Panc1 (cell line): ENCODE measurements around the gene LRRFIP2.

ENCODE experiments used
- CTCF ChIP-seq: fragments of 450-650 bp; IDR thresholded peaks from 2 replicates; pipeline ENCODE4 v1.5.1; 2017; ENCODE audit warnings: mild to moderate bottlenecking
- POLR2AphosphoS5 ChIP-seq: IDR thresholded peaks from 2 replicates; pipeline ENCODE4 v1.6.1; 2012; ENCODE audit warnings: mild to moderate bottlenecking, low read depth, low read length, moderate library complexity
- SIN3A ChIP-seq: IDR thresholded peaks from 2 replicates; pipeline ENCODE4 v1.6.1; 2012; ENCODE audit warnings: low read depth, mild to moderate bottlenecking, low read length, moderate library complexity, borderline replicate concordance; ENCODE audit not compliant: insufficient read depth
- TCF7L2 ChIP-seq: IDR thresholded peaks from 2 replicates; pipeline ENCODE4 v1.6.1; 2011; ENCODE audit warnings: mild to moderate bottlenecking, low read depth, low read length, inconsistent platforms
- TF ChIP-seq, protein P1 (sequence below), 2 experiments: IDR thresholded peaks; 2 replicates each; pipeline ENCODE4 v1.6.1; 2011 to 2012; ENCODE audit warnings: low read depth in 2 of 2, control low read depth in 1 of 2, low read length in 1 of 2, mild to moderate bottlenecking in 1 of 2, moderate library complexity in 1 of 2; ENCODE audit not compliant: insufficient read depth in 1 of 2

GRCh38 chr3:37099469-37099868 is 74.9 kb downstream of the LRRFIP2 start:
- no peak for TF ChIP-seq CTCF
- TF ChIP-seq, protein P1, sequence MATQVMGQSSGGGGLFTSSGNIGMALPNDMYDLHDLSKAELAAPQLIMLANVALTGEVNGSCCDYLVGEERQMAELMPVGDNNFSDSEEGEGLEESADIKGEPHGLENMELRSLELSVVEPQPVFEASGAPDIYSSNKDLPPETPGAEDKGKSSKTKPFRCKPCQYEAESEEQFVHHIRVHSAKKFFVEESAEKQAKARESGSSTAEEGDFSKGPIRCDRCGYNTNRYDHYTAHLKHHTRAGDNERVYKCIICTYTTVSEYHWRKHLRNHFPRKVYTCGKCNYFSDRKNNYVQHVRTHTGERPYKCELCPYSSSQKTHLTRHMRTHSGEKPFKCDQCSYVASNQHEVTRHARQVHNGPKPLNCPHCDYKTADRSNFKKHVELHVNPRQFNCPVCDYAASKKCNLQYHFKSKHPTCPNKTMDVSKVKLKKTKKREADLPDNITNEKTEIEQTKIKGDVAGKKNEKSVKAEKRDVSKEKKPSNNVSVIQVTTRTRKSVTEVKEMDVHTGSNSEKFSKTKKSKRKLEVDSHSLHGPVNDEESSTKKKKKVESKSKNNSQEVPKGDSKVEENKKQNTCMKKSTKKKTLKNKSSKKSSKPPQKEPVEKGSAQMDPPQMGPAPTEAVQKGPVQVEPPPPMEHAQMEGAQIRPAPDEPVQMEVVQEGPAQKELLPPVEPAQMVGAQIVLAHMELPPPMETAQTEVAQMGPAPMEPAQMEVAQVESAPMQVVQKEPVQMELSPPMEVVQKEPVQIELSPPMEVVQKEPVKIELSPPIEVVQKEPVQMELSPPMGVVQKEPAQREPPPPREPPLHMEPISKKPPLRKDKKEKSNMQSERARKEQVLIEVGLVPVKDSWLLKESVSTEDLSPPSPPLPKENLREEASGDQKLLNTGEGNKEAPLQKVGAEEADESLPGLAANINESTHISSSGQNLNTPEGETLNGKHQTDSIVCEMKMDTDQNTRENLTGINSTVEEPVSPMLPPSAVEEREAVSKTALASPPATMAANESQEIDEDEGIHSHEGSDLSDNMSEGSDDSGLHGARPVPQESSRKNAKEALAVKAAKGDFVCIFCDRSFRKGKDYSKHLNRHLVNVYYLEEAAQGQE (IDR thresholded peaks at IDR 0.05; ENCODE audit: insufficient read depth in 1 of 2, low read depth in 2 of 2, low read length in 1 of 2): no peak
- no peak for TF ChIP-seq POLR2AphosphoS5
- TF ChIP-seq TCF7L2: no peak
- TF ChIP-seq SIN3A: no peak
